ENCODE measurements around the gene S100A10. TPM values are rescaled to one million over a fixed set of nuclear protein-coding genes. Genes with fewer than 3 reads are reported as not detected.

The S100A10 gene
- total and polyA plus RNA-seq, 2 experiments from 2014 or later = 408 to 3,367 TPM

DNA sequence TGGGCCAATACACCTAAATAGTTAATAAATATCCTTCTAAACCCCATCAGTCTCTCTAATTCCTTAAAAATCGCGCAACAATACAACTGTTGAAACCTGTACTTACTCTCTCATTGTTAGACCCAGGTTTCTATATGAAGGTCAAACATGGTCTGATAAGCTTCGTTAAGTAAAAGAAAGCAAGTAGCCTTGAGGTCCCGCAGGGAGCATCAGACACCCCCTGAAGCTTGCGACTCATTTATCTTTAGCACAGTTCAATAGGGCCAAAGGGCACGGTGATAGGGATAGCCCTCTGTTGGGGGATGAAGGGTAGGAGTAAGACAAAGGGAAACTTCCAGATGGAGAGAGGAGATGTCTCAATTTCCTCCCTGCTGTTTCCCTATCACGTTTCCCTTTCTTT, 57.0 kb downstream of the S100A10 start:
- Histone ChIP-seq H3K9me3 (ENCODE audit: low read depth) (no peaks in the 10 kb centered on the region), H3K79me2 (peaks cover 4% of the 10 kb centered on the region), H3K4me1 (ENCODE audit: insufficient read depth) (peaks cover 30% of the 10 kb centered on the region), H3K4me2 (peak overlapping the region; percentile 64), H3K27ac (peak overlapping the region; percentile 85), H3K36me3 (replicated peaks; ENCODE audit: insufficient read depth, low read depth) (no peaks in the 10 kb centered on the region), H4K20me1 (ENCODE audit: insufficient read depth, poor library complexity, severe bottlenecking) (no peaks in the 10 kb centered on the region), H3K9me2 (replicated peaks; ENCODE audit: insufficient read depth) (no peaks in the 10 kb centered on the region), H2AFZ (peak overlapping the region; percentile 29), H3K27me3 (no peaks in the 10 kb centered on the region), H3K4me3 (no peak overlapping the region)
- WGBS (ENCODE audit: low lambda C conversion rate, missing lambda C conversion rate) = 15% methylated on average over 7 of the region's 7 CpGs
- TF ChIP-seq EZH2 (IDR thresholded peaks at IDR 0.05; ENCODE audit: borderline replicate concordance) = no peak
- peak; percentile 38 for DNase-seq (ENCODE audit: low spot score)

GRCh38 chr1:151935894-151936602, 57.6 kb downstream of the S100A10 start:
- H3K36me3 ChIP-seq (replicated peaks; ENCODE audit: insufficient read depth, low read depth) = no peaks in the 10 kb centered on the region
- no peaks in the 10 kb centered on the region for H3K27me3 ChIP-seq
- H3K9me3 ChIP-seq (ENCODE audit: low read depth) = no peaks in the 10 kb centered on the region
- peaks cover 28% of the 10 kb centered on the region for H3K4me1 ChIP-seq (ENCODE audit: insufficient read depth)
- TF ChIP-seq CTCF (IDR thresholded peaks at IDR 0.05; ENCODE audit: poor library complexity) (no peak), EZH2 (IDR thresholded peaks at IDR 0.05; ENCODE audit: borderline replicate concordance) (no peak), EZH2phosphoT487 (IDR thresholded peaks at IDR 0.05; ENCODE audit: low read depth, severe bottlenecking, unreplicated experiment) (no peak)
- whole genome bisulfite sequencing (ENCODE audit: low lambda C conversion rate, missing lambda C conversion rate) = 24% methylated on average over 2 of the region's 2 CpGs
- peaks cover 4% of the 10 kb centered on the region for H3K79me2 ChIP-seq
- peak overlapping the region; percentile 85 for H3K27ac ChIP-seq
- peak overlapping the region; percentile 64 for H3K4me2 ChIP-seq
- H3K9me2 ChIP-seq (replicated peaks; ENCODE audit: insufficient read depth) = no peaks in the 10 kb centered on the region
- no peak for DNase-seq (ENCODE audit: low spot score)
- peak overlapping the region; percentile 29 for H2AFZ ChIP-seq
- no peaks in the 10 kb centered on the region for H4K20me1 ChIP-seq (ENCODE audit: insufficient read depth, poor library complexity, severe bottlenecking)
- H3K4me3 ChIP-seq = no peak overlapping the region

- Histone ChIP-seq H3K4me2 (peak overlapping the region; percentile 64), H3K79me2 (peaks cover 4% of the 10 kb centered on the region), H3K9me2 (replicated peaks; ENCODE audit: insufficient read depth) (no peaks in the 10 kb centered on the region), H3K27me3 (no peaks in the 10 kb centered on the region), H3K4me3 (no peak overlapping the region), H3K27ac (peak overlapping the region; percentile 85), H2AFZ (no peak overlapping the region), H3K36me3 (replicated peaks; ENCODE audit: insufficient read depth, low read depth) (no peaks in the 10 kb centered on the region), H3K9me3 (ENCODE audit: low read depth) (no peaks in the 10 kb centered on the region), H3K4me1 (ENCODE audit: insufficient read depth) (peaks cover 19% of the 10 kb centered on the region), H4K20me1 (ENCODE audit: insufficient read depth, poor library complexity, severe bottlenecking) (no peaks in the 10 kb centered on the region)
- peak; percentile 39 for DNase-seq (ENCODE audit: low spot score)
- TF ChIP-seq CTCF (IDR thresholded peaks at IDR 0.05; ENCODE audit: poor library complexity) (no peak), EZH2 (IDR thresholded peaks at IDR 0.05; ENCODE audit: borderline replicate concordance) (no peak), EZH2phosphoT487 (IDR thresholded peaks at IDR 0.05; ENCODE audit: low read depth, severe bottlenecking, unreplicated experiment) (no peak)
- WGBS (ENCODE audit: low lambda C conversion rate, missing lambda C conversion rate) = 35% methylated on average over 3 of the region's 3 CpGs
Observed at GRCh38 chr1:151935154-151935553, 58.5 kb downstream of the S100A10 start.

DNA sequence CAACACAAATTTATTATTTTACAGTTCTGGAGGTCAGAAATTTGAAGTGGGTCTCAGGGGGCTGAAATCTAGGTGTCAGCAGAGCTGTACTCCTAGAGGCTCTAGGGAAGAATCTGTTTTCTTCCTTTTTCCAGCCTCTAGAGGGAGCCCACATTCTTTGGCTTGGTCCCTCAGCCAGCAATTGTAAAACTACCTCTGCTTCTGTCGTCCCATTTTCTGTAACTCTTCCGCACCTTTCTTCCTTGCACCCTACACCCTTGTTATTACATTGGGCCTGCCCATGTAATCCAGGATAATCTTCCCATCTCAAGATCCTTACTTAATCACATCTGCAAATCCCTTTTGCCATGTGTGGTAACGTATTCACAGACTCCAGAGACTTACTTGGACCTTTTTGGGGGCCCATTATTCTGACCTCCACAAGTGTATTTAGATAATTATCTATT, 59.6 kb downstream of the S100A10 start:
- TF ChIP-seq EZH2phosphoT487 (IDR thresholded peaks at IDR 0.05; ENCODE audit: low read depth, severe bottlenecking, unreplicated experiment) (no peak), EZH2 (IDR thresholded peaks at IDR 0.05; ENCODE audit: borderline replicate concordance) (no peak), CTCF (IDR thresholded peaks at IDR 0.05; ENCODE audit: poor library complexity) (peak; percentile 79)
- peak overlapping the region; percentile 64 for H3K4me2 ChIP-seq
- WGBS (ENCODE audit: low lambda C conversion rate, missing lambda C conversion rate) = 32% methylated on average over 3 of the region's 3 CpGs

More for the DNA sequence above, 59.6 kb downstream of the S100A10 start:
- Histone ChIP-seq H3K79me2 (peaks cover 4% of the 10 kb centered on the region), H2AFZ (no peak overlapping the region), H3K27ac (peak overlapping the region; percentile 85), H3K36me3 (replicated peaks; ENCODE audit: insufficient read depth, low read depth) (no peaks in the 10 kb centered on the region), H4K20me1 (ENCODE audit: insufficient read depth, poor library complexity, severe bottlenecking) (no peaks in the 10 kb centered on the region), H3K4me1 (ENCODE audit: insufficient read depth) (peaks cover 18% of the 10 kb centered on the region), H3K27me3 (no peaks in the 10 kb centered on the region), H3K9me2 (replicated peaks; ENCODE audit: insufficient read depth) (no peaks in the 10 kb centered on the region), H3K9me3 (ENCODE audit: low read depth) (no peaks in the 10 kb centered on the region), H3K4me3 (no peak overlapping the region)
- peak; percentile 81 for DNase-seq (ENCODE audit: low spot score)

All from hepatocyte (in vitro differentiated cells).